Peyer's patch (tissue), 4 donors: ENCODE results near the gene FLT4. TPM values are rescaled to one million over a fixed set of nuclear protein-coding genes. Genes with fewer than 3 reads are reported as not detected.
A peak's percentile ranks its signal among the peaks of the same experiment; 100 is the strongest.

Source experiments
- DNase-seq, 3 donors: peaks; one replicate each; pipeline ENCODE4 v3.0.0-alpha.2; 2017 to 2019
- H3K27ac ChIP-seq, 4 donors: fragments of 200-600 bp; sonication (generic); one replicate each; pipeline ENCODE4 v1.5.1; 2016 to 2019
- H3K27me3 ChIP-seq, 2 donors: fragments of 200-600 bp; sonication (generic); one replicate each; pipeline ENCODE4 v1.5.1; 2019
- H3K36me3 ChIP-seq, 3 donors: fragments of 200-600 bp; sonication (generic); one replicate each; pipeline ENCODE4 v1.5.1; 2016 to 2019
- H3K4me1 ChIP-seq, 4 donors: fragments of 200-600 bp; sonication (generic); one replicate each; pipeline ENCODE4 v1.5.1; 2016 to 2019
- H3K4me3 ChIP-seq, 4 donors: fragments of 200-600 bp; sonication (generic); 1 replicate in 3 of 4; 2 replicates in 1 of 4; pipeline ENCODE4 v1.5.1; 2016 to 2019; ENCODE audit warnings: mild to moderate bottlenecking in 1 of 4
- H3K9me3 ChIP-seq, 4 donors: fragments of 200-600 bp; sonication (generic); one replicate each; pipeline ENCODE4 v1.5.1; 2016 to 2019; ENCODE audit warnings: mild to moderate bottlenecking in 1 of 4
- POLR2A ChIP-seq, 2 donors: fragments of 450-650 bp; IDR thresholded peaks; one replicate each; pipeline ENCODE4 v1.5.1; 2017; ENCODE audit warnings: antibody characterized with exemption in 2 of 2, mild to moderate bottlenecking in 2 of 2, moderate library complexity in 2 of 2
- total RNA-seq, 4 donors: library from RNA; depleted of rRNA; stranded (reverse); fragments of >200 nt; gene quantifications; one replicate each; pipeline ENCODE4 v1.1.0, GENCODE V29; 2016
- TF ChIP-seq, protein P1 (sequence below), 6 experiments: fragments of 450-650 bp in 4 of 6; fragments of 200-600 bp in 2 of 6; sonication (generic) in 1 of 6; IDR thresholded peaks; one replicate each; pipeline ENCODE4 v1.5.1; 2017 to 2019; ENCODE audit warnings: antibody characterized with exemption in 6 of 6, mild to moderate bottlenecking in 3 of 6, moderate library complexity in 1 of 6

FLT4 gene
- total RNA-seq, 4 donors from 2014 or later, result 3.9 to 17.3 (median 6.1) TPM

DNA sequence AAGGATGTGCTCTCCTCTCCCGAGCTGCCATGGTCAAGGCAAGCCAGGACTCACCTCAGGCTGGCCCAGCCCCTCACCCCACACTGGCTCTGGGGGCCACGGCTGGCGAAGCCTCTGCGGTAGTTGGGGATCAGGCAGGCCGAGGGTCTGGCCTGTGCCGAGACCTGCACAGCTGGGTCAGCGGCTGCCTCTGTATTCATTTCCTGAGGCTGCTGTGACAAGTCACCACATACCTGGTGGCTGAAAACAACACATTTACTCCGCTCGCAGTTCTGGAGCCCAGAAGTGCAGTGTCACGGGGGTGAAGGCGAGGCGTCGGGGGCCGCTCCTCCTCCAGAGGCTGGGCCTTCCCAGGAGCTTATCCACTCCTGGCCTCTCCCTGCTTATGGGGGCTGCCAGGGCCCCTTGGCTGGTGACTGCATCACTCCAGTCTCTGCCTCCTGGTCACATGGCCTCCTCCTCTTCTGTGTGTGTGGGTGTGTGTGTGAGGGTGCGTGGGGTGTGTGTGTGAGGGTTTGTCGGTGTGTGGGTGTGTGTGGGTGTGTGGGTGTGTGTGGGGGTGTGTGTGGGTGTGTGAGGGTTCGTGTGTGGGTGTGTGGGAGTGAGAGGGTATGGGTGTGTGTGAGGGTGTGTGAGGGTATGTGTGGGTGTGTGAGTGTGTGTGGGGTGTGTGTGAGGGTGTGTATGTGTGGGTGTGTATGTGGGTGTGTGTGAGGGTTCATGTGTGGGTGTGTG lies 54.9 kb downstream of the FLT4 start:
- Histone ChIP-seq H3K27me3 (peaks cover 0 to 13% of the 10 kb centered on the region in 2 donors), H3K4me1 (peaks cover 0 to 16% (median 0%) of the 10 kb centered on the region in 4 donors), H3K36me3 (no peaks in the 10 kb centered on the region), H3K4me3 (no peak overlapping the region), H3K9me3 (no peaks in the 10 kb centered on the region), H3K27ac (no peak overlapping the region)
- TF ChIP-seq, protein P1, sequence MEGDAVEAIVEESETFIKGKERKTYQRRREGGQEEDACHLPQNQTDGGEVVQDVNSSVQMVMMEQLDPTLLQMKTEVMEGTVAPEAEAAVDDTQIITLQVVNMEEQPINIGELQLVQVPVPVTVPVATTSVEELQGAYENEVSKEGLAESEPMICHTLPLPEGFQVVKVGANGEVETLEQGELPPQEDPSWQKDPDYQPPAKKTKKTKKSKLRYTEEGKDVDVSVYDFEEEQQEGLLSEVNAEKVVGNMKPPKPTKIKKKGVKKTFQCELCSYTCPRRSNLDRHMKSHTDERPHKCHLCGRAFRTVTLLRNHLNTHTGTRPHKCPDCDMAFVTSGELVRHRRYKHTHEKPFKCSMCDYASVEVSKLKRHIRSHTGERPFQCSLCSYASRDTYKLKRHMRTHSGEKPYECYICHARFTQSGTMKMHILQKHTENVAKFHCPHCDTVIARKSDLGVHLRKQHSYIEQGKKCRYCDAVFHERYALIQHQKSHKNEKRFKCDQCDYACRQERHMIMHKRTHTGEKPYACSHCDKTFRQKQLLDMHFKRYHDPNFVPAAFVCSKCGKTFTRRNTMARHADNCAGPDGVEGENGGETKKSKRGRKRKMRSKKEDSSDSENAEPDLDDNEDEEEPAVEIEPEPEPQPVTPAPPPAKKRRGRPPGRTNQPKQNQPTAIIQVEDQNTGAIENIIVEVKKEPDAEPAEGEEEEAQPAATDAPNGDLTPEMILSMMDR (IDR thresholded peaks at IDR 0.05), result no peak
- no peak for TF ChIP-seq POLR2A (IDR thresholded peaks at IDR 0.05)
- peak in 1 of 3 donors; percentile 22 for DNase-seq

DNA sequence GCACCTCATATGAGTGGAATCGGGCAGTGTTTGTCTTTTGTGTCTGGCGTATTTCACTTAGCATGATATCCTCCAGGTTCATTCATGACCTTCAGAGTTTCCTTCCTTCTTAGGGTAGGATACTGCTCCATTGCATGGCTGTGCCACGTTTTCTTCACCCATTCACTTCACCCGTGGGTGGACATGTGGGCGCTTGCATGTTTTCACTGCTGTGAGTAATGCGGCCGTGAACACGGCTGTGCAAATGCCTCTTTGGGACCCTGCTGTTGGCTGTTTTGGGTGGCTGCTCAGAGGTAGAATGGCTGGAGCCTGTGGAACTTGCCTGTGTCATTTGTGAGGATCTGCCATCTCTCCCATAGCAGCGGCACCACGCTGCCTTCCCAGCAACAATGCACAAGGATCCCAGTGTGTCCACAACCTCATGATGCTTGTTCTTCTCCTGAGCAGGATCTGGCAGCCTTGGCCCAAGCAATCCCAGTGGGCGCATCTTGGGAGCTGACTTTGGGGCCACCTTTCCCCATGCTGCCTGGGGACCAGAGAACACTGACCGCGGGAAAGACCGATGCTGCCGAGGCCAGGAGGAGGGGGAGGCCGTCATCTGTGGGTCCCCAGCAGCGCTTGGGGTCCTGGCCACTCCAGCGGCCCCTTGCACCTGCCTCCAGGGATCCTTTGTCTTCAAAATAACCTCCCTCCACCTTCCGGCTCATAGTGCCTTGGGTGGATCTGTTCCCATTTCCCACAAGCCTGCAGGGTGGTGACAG lies 55.8 kb downstream of the FLT4 start:
- H3K36me3 ChIP-seq, result no peaks in the 10 kb centered on the region
- H3K4me1 ChIP-seq, result peaks cover 0 to 16% (median 0%) of the 10 kb centered on the region in 4 donors
- TF ChIP-seq, protein P1 (IDR thresholded peaks at IDR 0.05), result no peak
- no peak for TF ChIP-seq POLR2A (IDR thresholded peaks at IDR 0.05)
- no peak overlapping the region for H3K27ac ChIP-seq
- H3K27me3 ChIP-seq, result peaks cover 0 to 13% of the 10 kb centered on the region in 2 donors
- H3K9me3 ChIP-seq, result no peaks in the 10 kb centered on the region
- DNase-seq, result peak in 1 of 3 donors; percentile 32
- H3K4me3 ChIP-seq, result no peak overlapping the region

DNA sequence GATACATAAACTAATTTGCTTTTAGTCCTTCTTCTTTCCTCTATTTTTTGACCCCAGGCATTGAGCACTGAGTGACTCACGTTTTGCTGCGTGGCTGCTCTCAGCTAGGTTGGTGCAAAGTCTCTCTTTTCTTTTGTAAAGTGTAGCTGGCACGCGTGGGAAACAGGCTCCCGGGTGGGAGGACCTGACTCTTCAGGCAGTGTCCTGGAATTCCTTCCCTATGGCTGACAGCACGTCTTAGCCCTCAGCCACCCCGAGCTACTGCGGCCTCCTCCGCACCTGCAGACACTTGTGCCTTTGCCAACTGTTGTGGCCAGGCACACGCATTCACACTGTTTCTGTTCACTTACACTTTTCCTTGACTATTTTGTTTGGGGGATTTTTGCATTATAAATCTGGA lies 57.2 kb downstream of the FLT4 start:
- peak in 1 of 3 donors; percentile 13 for DNase-seq
- no peak overlapping the region for H3K4me3 ChIP-seq
- peaks cover 0 to 13% of the 10 kb centered on the region in 2 donors for H3K27me3 ChIP-seq
- no peak overlapping the region for H3K27ac ChIP-seq
- H3K36me3 ChIP-seq, result no peaks in the 10 kb centered on the region
- TF ChIP-seq, protein P1 (IDR thresholded peaks at IDR 0.05), result no peak
- no peak for TF ChIP-seq POLR2A (IDR thresholded peaks at IDR 0.05)
- H3K4me1 ChIP-seq, result peaks cover 0 to 16% (median 0%) of the 10 kb centered on the region in 4 donors
- H3K9me3 ChIP-seq, result no peaks in the 10 kb centered on the region

DNA sequence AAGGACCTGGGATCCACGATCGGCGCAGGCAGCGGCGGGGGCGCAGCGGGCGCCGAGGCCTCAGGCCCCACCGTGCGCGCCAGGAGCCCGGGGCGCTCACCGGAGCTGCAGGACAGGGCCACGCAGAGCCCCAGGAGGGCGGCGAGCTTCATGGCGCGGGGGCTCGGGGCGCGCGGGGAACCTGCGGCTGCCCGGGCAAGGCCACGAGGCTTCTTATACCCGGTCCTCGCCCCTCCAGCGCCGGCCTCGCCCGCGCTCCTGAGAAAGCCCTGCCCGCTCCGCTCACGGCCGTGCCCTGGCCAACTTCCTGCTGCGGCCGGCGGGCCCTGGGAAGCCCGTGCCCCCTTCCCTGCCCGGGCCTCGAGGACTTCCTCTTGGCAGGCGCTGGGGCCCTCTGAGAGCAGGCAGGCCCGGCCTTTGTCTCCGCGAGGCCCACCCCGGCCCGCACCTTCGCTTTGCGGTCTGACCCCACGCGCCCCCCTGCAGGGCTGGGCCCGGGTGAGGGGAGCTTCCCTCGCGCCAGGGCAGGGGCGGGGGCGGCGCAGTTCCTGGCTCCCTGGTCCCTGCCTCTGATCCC lies 58.0 kb downstream of the FLT4 start, which contains the start of gene SCGB3A1:
TSS of gene SCGB3A1 (minus strand) at position 189 of the 577 bp plus-strand sequence. CDS start at position 152, 37 bp downstream.
- H3K4me3 ChIP-seq, result peak within 1 kb of the TSS in 2 of 4 donors; percentile 17 to 19
- H3K27me3 ChIP-seq, result peaks cover 0 to 13% of the 10 kb centered on the region in 2 donors
- DNase-seq, result no peak
- H3K36me3 ChIP-seq, result no peaks in the 10 kb centered on the region
- H3K4me1 ChIP-seq, result peaks cover 0 to 16% (median 0%) of the 10 kb centered on the region in 4 donors
- TF ChIP-seq, protein P1 (IDR thresholded peaks at IDR 0.05), result no peak
- no peak for TF ChIP-seq POLR2A (IDR thresholded peaks at IDR 0.05)
- no peaks in the 10 kb centered on the region for H3K9me3 ChIP-seq
- H3K27ac ChIP-seq, result no peak within 1 kb of the TSS

DNA sequence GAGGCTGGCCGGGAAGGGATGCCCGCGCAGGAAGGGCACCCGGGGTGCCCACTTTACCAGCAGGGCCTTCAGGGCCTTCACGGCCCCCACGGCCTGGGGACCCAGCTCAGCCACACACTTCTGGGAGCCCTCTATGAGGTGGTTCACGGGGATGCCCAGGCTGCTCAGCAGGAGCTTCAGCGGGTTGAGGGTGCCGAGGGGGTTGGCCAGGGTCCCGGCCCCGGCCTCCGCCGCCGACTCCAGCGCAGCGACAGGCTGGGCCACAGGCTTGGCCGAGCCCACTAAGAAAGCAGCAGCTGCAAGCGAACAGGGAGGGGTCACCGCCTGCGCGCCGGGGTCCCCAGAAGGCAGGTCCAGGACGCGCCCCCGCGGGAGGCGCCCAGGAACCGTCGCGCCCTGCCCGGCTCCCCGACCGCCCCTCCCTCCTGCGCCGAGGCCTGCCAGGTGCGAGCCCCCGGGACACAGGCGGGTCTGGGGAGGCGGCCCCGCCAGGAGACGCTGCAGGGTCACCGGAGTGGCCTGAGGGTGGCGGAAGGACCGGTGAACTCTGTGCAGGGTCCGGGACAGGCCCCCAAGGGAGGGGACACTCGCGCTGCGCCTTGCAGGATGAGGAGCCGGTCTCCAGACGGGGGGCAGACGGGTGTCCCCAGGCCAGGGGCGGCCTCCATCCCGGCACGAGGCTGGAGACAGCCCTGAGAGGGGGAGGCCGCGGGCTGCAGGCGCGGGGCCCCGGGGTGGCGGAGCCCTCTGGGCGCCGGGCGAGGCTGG lies 58.7 kb downstream of the FLT4 start:
- Histone ChIP-seq H3K4me3 (peak overlapping the region in 2 of 4 donors; percentile 17 to 19), H3K4me1 (peaks cover 0 to 16% (median 0%) of the 10 kb centered on the region in 4 donors), H3K36me3 (no peaks in the 10 kb centered on the region), H3K27ac (no peak overlapping the region), H3K9me3 (no peaks in the 10 kb centered on the region), H3K27me3 (peaks cover 0 to 13% of the 10 kb centered on the region in 2 donors)
- DNase-seq, result no peak
- TF ChIP-seq, protein P1 (IDR thresholded peaks at IDR 0.05), result no peak
- no peak for TF ChIP-seq POLR2A (IDR thresholded peaks at IDR 0.05)
